Measurements from ENCODE around the gene NAB1. TPM values are rescaled to one million over a fixed set of nuclear protein-coding genes. Genes with fewer than 3 reads are reported as not detected.

NAB1 gene
- total RNA-seq, 1 donor from 2014 or later, result 39.9 TPM

- no peak for DNase-seq
- intact Hi-C loops (cut with DNase I), result no loop called here
- H3K9me3 ChIP-seq, result no peaks in the 10 kb centered on the region
- no peak overlapping the region for H3K27ac ChIP-seq
- H3K36me3 ChIP-seq, result no peaks in the 10 kb centered on the region
- ATAC-seq, result no peak
- H3K4me3 ChIP-seq, result no peak overlapping the region
- no peaks in the 10 kb centered on the region for H3K27me3 ChIP-seq (ENCODE audit: low read depth)
- H3K4me1 ChIP-seq, result peaks cover 17% of the 10 kb centered on the region
- TF ChIP-seq, protein P1, sequence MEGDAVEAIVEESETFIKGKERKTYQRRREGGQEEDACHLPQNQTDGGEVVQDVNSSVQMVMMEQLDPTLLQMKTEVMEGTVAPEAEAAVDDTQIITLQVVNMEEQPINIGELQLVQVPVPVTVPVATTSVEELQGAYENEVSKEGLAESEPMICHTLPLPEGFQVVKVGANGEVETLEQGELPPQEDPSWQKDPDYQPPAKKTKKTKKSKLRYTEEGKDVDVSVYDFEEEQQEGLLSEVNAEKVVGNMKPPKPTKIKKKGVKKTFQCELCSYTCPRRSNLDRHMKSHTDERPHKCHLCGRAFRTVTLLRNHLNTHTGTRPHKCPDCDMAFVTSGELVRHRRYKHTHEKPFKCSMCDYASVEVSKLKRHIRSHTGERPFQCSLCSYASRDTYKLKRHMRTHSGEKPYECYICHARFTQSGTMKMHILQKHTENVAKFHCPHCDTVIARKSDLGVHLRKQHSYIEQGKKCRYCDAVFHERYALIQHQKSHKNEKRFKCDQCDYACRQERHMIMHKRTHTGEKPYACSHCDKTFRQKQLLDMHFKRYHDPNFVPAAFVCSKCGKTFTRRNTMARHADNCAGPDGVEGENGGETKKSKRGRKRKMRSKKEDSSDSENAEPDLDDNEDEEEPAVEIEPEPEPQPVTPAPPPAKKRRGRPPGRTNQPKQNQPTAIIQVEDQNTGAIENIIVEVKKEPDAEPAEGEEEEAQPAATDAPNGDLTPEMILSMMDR (IDR thresholded peaks at IDR 0.05), result no peak
These were observed 22.2 kb upstream of the NAB1 start for GRCh38 chr2:190626641-190627210.

DNA sequence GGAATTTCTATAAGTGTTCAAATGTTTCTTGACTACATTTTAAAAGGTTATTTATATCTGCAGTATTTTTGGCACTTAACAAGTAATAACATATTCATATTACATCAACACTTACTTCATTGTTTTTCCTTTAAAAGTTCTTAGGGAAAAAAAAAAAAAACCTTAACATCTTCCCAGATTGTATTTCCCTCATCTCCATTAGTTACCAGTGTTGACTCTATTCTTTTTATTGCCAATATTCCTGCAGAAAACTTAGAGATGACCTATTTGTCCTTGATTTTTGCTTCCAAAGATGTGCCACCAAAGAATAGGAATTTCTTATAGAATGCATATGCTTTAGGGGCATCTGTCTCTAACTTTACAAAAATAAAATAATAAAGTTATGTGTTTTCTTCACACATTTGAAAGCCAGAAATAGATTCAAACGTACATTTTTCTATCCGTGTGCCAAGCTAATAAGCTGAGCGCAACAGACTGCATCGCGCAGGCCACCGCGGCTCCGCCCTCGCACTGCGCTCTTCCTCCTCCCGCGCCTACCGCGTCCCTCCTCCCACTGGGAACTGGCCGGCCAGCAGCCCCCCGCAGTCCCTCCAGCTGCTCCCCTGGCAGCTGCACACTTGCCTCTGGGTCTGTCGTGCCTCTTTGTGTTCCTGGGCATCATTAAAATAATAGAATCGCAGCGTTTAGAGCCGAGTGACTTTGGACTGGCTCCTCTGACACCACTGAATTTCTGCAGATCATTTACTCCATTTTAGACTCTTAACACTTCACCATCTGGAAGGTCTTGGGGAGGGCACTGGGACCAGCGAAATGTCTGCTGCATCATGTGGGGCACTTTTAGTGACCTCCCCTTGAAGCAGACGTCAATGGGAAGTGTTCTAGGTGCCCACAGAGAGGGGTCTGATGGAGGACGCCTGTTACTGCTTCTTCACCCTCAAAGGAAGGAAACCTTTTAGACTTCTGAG lies 21.2 kb upstream of the NAB1 start:
- Histone ChIP-seq H3K27me3 (ENCODE audit: low read depth) (no peaks in the 10 kb centered on the region), H3K4me1 (peaks cover 17% of the 10 kb centered on the region), H3K4me3 (peak overlapping the region; percentile 53), H3K27ac (peak overlapping the region; percentile 51), H3K9me3 (no peaks in the 10 kb centered on the region), H3K36me3 (no peaks in the 10 kb centered on the region)
- DNase-seq (no peak), ATAC-seq (peak; percentile 81 to 83)
- TF ChIP-seq, protein P1 (IDR thresholded peaks at IDR 0.05), result no peak
- intact Hi-C loops (cut with DNase I), result no loop called here

- DNase-seq (no peak), ATAC-seq (no peak)
- TF ChIP-seq, protein P1 (IDR thresholded peaks at IDR 0.05), result no peak
- Histone ChIP-seq H3K9me3 (no peaks in the 10 kb centered on the region), H3K4me3 (no peak overlapping the region), H3K36me3 (no peaks in the 10 kb centered on the region), H3K27ac (peak overlapping the region; percentile 51), H3K27me3 (ENCODE audit: low read depth) (no peaks in the 10 kb centered on the region), H3K4me1 (peaks cover 17% of the 10 kb centered on the region)
- intact Hi-C loops (cut with DNase I), result no loop called here
These were observed 20.1 kb upstream of the NAB1 start for GRCh38 chr2:190628591-190629319.

GRCh38 chr2:190634381-190634780 lies 14.5 kb upstream of the NAB1 start:
- Histone ChIP-seq H3K9me3 (no peaks in the 10 kb centered on the region), H3K27ac (no peak overlapping the region), H3K27me3 (ENCODE audit: low read depth) (no peaks in the 10 kb centered on the region), H3K36me3 (no peaks in the 10 kb centered on the region), H3K4me1 (peaks cover 21% of the 10 kb centered on the region), H3K4me3 (no peak overlapping the region)
- no peak for DNase-seq
- intact Hi-C loops (cut with DNase I), result no loop called here
- TF ChIP-seq, protein P1 (IDR thresholded peaks at IDR 0.05), result no peak
- no peak for ATAC-seq

DNA sequence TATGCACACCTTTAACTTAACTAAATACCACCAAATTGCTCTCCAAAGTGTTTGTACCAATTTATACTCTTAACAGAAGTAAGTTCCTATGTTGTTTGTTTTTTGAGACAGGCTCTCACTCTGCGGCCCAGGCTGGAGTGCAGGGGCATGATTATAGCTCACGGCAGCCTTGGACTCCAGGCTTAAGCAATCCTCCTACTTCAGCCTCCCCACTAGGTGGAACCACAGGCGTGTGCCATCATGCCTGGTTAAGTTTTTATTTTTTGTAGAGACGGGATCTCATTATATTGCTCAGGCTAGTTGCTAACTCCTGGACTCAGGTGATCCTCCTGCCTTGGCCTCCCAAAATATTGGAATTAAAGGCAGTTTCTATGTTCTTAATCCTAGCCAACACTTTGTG lies 13.1 kb upstream of the NAB1 start:
- Histone ChIP-seq H3K27me3 (ENCODE audit: low read depth) (no peaks in the 10 kb centered on the region), H3K36me3 (no peaks in the 10 kb centered on the region), H3K27ac (no peak overlapping the region), H3K9me3 (no peaks in the 10 kb centered on the region), H3K4me3 (no peak overlapping the region), H3K4me1 (peaks cover 21% of the 10 kb centered on the region)
- TF ChIP-seq, protein P1 (IDR thresholded peaks at IDR 0.05), result no peak
- no peak for DNase-seq
- ATAC-seq, result no peak
- intact Hi-C loops (cut with DNase I), result no loop called here

All from lower lobe of right lung (tissue), 2 donors.